Uterus (tissue), 4 donors: ENCODE results near the gene CTSD. TPM values are rescaled to one million over a fixed set of nuclear protein-coding genes. Genes with fewer than 3 reads are reported as not detected.

Experiments used
- DNase-seq, 2 donors: peaks; one replicate each; pipeline ENCODE4 v3.0.0-alpha.2; 2019 to 2020
- H3K27ac ChIP-seq, 2 donors: fragments of 200-600 bp; sonication (generic); 1 replicate in 1 of 2; 2 replicates in 1 of 2; pipeline ENCODE4 v1.5.1; 2016 to 2018
- H3K27me3 ChIP-seq, 2 donors: fragments of 200-600 bp; sonication (generic); one replicate each; pipeline ENCODE4 v1.5.1; 2018 to 2019; ENCODE audit warnings: control low read depth in 1 of 2
- H3K36me3 ChIP-seq, 2 donors: fragments of 200-600 bp; sonication (generic); one replicate each; pipeline ENCODE4 v1.5.1; 2019; ENCODE audit warnings: control low read depth in 1 of 2
- H3K4me1 ChIP-seq, 2 donors: fragments of 200-600 bp; sonication (generic); one replicate each; pipeline ENCODE4 v1.5.1; 2018 to 2019; ENCODE audit warnings: control low read depth in 1 of 2
- H3K4me3 ChIP-seq, 2 donors: fragments of 200-600 bp; sonication (generic); 1 replicate in 1 of 2; 2 replicates in 1 of 2; pipeline ENCODE4 v1.5.1; 2018 to 2019; ENCODE audit warnings: mild to moderate bottlenecking in 1 of 2
- H3K9me3 ChIP-seq, 2 donors: fragments of 200-600 bp; sonication (generic); one replicate each; pipeline ENCODE4 v1.5.1; 2019; ENCODE audit warnings: control low read depth in 1 of 2
- CTCF ChIP-seq, 4 experiments: fragments of 200-600 bp in 2 of 4; fragments of 450-650 bp in 2 of 4; sonication (generic) in 2 of 4; IDR thresholded peaks; one replicate each; pipeline ENCODE4 v1.5.1; 2016 to 2019; ENCODE audit warnings: antibody characterized with exemption in 4 of 4, mild to moderate bottlenecking in 2 of 4, moderate library complexity in 1 of 4
- POLR2A ChIP-seq, 2 donors: fragments of 450-650 bp; IDR thresholded peaks; one replicate each; pipeline ENCODE4 v1.6.1; 2016; ENCODE audit warnings: antibody characterized with exemption in 2 of 2, mild to moderate bottlenecking in 1 of 2, moderate library complexity in 1 of 2
- intact Hi-C: fragments of 100-400 bp; cut with DNase I; formaldehyde crosslinking; loops from one replicate; pipeline ENCODE4 v1.15.1; 2023; ENCODE audit warnings: low total_unique reads
- total RNA-seq, 4 donors: library from RNA; depleted of rRNA in 3 of 4; stranded (reverse); fragments of >200 nt in 3 of 4; gene quantifications; one replicate each; pipeline versions ENCODE4 v1.1.0 to v1.2.4, GENCODE V29; 2014 to 2023
- donor health status: DM: yes; HTN: yes; CAD: no.

Gene CTSD
- total RNA-seq, 4 donors from 2014 or later = 80.0 to 188 (median 126) TPM

DNA sequence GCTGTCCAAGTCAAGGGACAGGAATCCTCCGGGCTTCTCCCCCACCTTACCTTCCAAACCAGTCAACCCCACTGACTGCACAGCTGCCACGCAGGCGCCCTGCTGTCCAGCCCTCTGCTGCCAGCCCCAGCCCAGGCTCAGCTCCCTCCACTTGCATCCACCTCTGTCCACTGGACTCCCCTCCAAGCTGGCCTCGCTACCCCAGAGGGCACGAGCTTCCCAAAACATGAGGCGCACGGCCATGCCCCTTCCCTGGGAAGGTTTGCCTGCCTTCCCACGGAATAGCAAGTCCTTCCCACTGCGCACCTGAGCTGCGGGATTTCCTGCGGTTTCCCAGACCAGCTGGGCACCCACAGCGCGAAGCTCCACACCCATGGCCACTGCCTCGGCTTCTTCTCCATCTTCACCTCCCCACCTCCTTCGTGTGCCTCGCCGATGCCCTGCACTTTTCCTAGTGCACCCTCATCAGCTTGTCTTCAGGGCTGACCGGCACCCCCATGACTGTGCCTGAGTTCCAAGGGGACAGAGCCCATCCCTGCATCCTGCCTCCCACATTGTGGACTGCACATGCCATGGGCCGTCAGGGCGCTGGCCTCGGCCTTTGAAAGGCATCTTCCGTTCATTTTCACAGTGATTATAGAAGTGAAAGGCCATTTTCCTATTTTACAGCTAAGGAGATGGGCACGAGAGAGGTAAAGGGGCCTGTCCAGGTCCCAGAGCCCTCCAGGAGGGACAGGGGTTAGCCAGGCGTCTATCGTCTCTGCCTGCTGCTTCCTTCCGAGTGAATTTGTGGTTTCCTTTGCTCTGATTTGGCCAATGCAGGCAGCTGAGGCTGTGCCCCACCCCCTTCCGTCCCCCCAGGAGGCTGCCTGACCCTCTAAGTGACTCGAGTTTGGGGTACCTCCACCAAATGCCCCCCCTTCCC lies 29.7 kb downstream of the CTSD start:
- Histone ChIP-seq H3K36me3 (no peaks in the 10 kb centered on the region), H3K27ac (no peak overlapping the region), H3K4me3 (no peak overlapping the region), H3K9me3 (peaks cover 0 to 11% of the 10 kb centered on the region in 2 donors), H3K4me1 (no peaks in the 10 kb centered on the region), H3K27me3 (peaks cover 0 to 4% of the 10 kb centered on the region in 2 donors)
- TF ChIP-seq POLR2A (IDR thresholded peaks at IDR 0.05) (no peak), CTCF (IDR thresholded peaks at IDR 0.05) (no peak)
- intact Hi-C loops = no loop called here
- DNase-seq = no peak

DNA sequence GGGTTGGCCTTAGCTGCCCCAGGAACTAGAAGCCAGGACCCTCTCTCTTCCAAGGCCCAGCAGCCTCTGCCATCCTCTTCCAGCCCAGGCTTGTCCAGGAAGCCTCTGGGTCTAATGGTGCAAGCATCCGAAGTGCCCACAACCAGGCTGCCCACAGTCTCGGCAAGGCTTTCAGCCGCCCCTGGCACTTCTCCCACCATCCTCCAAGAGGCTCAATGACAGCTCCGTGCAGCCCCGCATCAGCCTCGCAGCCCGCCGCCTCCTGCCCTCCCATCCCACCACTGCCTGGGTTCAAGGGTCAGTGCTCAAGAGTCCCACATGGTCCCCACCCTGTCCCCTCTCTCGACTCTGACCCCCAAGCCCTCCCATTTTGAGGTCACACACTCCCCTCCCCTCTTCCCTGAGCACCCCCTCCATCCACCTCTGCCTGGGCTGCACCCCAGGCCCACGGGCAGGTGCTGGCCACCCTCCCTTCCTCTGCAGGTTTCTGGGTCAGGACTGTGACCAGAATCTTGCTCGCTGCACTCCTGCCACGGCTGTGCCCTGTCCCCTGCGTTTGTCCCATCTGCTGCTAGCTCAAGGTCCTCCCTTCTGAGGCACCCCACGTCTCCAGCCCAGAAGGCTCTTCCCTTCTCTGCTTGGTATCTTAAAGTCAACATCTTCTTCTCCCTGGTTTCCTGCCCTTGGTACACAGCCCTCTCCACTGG lies 30.6 kb downstream of the CTSD start:
- Histone ChIP-seq H3K9me3 (peaks cover 0 to 11% of the 10 kb centered on the region in 2 donors), H3K27ac (no peak overlapping the region), H3K36me3 (no peaks in the 10 kb centered on the region), H3K27me3 (peaks cover 0 to 4% of the 10 kb centered on the region in 2 donors), H3K4me1 (no peaks in the 10 kb centered on the region), H3K4me3 (no peak overlapping the region)
- no peak for DNase-seq
- TF ChIP-seq CTCF (IDR thresholded peaks at IDR 0.05) = no peak
- no peak for TF ChIP-seq POLR2A (IDR thresholded peaks at IDR 0.05)
- intact Hi-C loops = no loop called here

- Histone ChIP-seq H3K27ac (no peak overlapping the region), H3K4me3 (no peak overlapping the region), H3K27me3 (peaks cover 0 to 4% of the 10 kb centered on the region in 2 donors), H3K36me3 (no peaks in the 10 kb centered on the region), H3K4me1 (no peaks in the 10 kb centered on the region), H3K9me3 (peaks cover 0 to 11% of the 10 kb centered on the region in 2 donors)
- intact Hi-C loops = no loop called here
- TF ChIP-seq CTCF (IDR thresholded peaks at IDR 0.05) = no peak
- no peak for TF ChIP-seq POLR2A (IDR thresholded peaks at IDR 0.05)
- no peak for DNase-seq
These were observed 31.2 kb downstream of the CTSD start for GRCh38 chr11:1732418-1733008.

DNA sequence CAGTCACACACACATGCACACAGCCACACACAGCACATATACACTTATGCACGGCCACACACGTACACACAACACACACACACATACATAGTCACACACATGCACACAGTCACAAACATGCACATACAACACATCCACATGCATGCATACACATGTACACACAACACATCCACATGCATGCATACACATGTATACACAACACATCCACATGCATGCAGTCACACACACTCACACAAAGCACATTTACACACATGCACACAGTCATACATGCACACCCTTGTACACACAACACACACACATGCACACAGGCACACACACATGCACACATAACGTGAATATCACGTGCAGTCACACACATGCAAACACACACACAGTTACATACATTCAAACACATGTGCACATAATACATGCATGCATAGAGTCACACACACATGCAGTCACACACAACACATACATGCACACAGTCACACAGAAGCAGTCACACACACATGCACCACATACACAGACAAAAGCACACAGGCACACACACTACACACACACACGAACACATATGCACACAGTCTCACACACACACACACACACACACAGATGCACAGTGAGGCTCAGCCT lies 32.2 kb downstream of the CTSD start:
- peaks cover 0 to 4% of the 10 kb centered on the region in 2 donors for H3K27me3 ChIP-seq
- TF ChIP-seq CTCF (IDR thresholded peaks at IDR 0.05) (no peak), POLR2A (IDR thresholded peaks at IDR 0.05) (no peak)

More for the DNA sequence above, 32.2 kb downstream of the CTSD start:
- DNase-seq = no peak
- Histone ChIP-seq H3K4me3 (no peak overlapping the region), H3K4me1 (no peaks in the 10 kb centered on the region), H3K36me3 (no peaks in the 10 kb centered on the region), H3K9me3 (peaks cover 0 to 3% of the 10 kb centered on the region in 2 donors), H3K27ac (no peak overlapping the region)
- intact Hi-C loops = no loop called here
